Right renal cortex interstitium (tissue), 3 donors: ENCODE measurements around the gene ARSB. TPM values are rescaled to one million over a fixed set of nuclear protein-coding genes. Genes with fewer than 3 reads are reported as not detected.
"Not testable (repeated sequence)": the region's sequence is repeated elsewhere in the genome, so short reads cannot be mapped to it uniquely, and the experiment has no call there.

ENCODE experiments used
- DNase-seq, 3 donors: peaks; one replicate each; pipeline ENCODE4 v3.0.0-alpha.2; 2013; ENCODE audit warnings: low read depth in 3 of 3, low spot score in 2 of 3
- polyA plus RNA-seq, 3 donors: library from polyadenylated mRNA; unstranded; fragments of 120-200 nt; gene quantifications; one replicate each; pipeline ENCODE4 v1.2.1, GENCODE V29; 2013; ENCODE audit not compliant: insufficient read length in 3 of 3

Gene ARSB
- polyA plus RNA-seq, 3 donors: 18.2 to 22.1 (median 21.4) TPM

DNA sequence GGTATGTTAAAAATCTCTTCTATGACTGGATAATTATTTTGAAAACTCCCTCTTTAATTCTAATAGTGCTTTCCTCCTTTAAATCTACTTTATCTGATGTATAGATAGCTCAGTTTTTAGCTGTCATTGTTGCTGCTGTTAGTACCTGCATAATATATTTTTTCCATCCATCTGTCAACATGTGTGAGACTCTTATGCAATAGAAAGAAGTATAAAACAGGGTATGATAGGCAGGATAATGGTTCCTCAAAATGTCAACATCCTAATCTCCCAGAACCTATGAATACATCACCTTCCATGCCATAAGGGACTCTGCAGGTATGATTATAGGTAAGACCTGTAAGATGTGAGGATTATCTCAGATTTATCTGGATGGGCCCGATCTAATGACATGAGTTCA is 199.7 kb downstream of the ARSB start:
- DNase-seq: no peak

DNA sequence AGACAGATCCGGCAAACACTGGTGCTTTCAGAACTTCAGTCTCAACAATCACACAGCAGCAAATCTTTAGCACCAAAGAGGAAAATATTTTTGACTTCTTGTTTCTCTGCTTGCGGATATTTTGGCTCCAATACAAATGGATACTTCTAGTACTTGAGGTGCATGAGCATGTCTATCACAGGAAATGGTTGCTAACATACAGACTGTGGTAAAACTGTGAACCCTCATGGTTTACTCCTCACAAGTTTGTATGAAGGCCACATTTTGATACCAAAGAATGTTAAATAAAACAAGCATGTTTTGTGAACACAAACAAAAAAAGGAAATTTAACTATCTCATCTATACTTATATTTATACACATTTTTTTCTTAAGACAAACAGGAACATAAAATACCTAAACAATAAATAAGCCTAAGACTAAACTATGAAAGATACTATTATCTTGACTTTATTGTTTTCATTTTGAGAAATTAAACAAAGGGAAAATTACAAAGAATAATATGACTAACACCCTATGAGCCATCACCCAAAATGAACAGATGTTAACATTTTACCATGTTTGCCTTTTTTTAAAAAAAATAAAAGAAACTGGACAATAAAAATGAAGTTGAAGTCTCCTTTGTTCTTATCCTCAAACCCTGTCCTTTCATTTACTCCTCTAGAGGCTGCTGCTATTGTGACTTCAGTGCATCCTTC is 201.5 kb downstream of the ARSB start:
- no peak for DNase-seq

DNA sequence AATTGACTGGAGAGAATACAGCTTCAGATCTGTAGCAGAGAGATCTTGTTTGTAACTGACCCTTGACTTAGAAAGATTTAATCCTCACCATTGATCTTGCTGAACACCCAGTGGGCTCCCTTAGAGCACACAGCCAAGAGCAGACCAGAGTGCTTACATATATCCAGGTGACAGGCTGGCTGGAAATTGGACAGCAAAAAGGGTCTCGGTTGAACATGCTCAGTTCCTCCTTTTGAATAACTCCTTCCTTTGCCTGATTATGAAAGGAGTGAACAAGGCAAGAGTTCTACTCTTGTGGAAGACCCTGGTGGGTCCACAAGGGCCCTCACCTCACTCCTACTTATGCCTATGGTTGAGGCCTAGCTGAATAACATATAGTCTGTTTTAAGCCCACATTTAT is 202.4 kb downstream of the ARSB start:
- DNase-seq: no peak

DNA sequence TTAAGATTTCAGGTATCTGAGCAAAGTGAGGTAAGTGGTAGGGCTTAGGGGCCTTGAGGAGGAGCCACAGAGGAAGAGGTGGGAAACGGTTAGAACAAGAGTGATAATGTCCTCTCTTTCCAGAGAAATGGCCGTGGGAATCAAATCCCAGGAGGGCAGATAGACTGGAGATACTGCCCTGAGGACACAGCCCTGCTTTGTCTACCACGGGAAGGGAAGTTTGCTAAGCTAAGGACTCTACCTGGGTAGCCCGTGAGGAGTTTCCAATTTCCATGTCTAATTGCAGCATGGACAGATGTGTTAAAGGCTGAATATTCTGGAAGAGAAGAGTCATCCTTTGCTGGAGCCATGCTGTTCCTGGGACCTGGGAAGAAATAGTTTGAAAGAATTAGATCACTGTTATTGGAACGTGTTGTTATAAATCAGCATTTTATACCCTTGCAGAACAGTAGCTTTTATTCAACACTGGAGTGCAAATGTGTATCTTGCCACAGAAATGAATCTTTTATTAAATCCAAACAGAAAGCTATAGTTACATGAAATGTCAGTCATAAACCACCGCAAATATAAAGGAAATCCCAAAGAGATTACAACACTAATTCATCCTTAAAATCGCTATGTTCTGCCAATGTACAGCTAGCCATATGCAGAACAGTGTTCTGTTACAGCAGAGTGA is 203.4 kb downstream of the ARSB start:
- DNase-seq: no peak

DNA sequence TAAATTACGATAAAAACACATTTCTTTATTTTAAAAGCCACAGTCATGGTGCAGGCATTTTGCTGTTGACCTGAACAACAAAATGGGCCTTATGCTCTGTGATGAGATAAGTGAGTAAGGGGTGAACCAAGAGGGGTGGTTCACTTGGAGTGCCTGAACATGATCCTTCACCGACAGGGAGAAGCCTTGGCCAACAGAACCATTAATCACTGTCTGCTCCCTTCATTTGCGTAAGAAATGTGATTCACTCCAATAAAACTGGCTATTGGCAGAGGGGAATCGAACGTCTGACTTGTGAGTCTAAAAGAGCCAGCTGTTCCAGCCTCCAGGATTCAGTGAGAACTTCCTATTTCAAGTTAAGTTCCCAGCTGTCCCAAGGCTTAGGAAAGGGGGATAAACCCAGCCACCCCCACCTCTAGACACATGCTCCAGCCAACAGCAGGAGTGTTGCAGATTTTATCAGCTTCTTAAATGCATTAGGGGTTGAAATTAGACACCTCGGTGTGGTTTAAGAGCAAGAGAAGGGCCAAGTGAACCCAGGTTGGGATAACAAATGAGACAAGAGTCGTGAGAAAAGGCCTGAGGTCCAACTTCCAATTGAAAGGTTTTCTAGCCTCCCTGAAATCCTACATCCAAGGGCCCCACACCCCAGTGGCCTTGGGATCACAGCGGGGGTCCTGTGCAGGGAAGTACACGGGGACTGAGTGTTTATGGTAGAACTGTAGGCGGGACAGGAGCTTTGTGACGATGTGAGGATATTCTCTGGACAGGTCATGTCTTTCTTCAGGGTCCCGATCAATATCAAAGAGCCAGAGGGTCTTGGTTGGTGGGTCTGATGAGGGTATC is 205.1 kb downstream of the ARSB start:
- no peak for DNase-seq

DNA sequence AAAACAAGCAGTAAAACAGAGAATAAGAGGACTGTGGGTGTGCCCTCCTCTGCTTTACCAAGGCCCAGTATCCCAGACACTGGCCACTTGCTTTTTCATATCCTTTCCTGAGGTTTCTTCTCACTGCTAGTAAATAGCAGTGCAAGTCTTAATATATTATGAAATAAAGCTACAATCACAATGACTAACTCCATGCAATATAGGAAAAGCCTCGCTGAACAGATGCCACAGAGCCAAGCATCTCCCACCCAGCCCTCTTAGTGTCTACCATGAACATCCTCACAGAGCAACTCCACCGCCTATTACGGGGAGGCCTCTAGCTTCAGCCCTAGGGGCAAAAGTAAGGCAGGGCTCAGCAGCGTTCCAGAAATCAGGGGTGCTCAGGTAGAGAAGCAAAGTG is 205.8 kb downstream of the ARSB start:
- no peak for DNase-seq

DNA sequence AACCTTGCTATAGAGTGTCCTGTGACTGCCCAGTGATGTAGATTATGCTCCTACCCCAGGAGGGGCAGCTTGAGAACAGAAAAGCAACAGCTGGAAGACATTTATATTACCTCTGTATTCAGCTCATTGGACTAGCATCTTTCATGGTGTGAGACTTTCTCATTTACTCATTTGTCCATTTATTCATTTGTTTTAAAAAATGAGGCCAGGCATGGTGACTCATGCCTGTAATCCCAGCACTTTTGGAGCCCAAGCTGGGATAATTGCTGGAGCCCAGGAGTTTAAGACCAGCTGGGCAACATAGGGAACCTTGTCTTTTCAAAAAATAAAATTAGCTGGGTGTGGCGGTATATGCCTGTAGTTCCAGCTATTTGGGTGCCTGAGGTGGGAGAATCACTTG is 206.6 kb downstream of the ARSB start:
- DNase-seq: no peak

DNA sequence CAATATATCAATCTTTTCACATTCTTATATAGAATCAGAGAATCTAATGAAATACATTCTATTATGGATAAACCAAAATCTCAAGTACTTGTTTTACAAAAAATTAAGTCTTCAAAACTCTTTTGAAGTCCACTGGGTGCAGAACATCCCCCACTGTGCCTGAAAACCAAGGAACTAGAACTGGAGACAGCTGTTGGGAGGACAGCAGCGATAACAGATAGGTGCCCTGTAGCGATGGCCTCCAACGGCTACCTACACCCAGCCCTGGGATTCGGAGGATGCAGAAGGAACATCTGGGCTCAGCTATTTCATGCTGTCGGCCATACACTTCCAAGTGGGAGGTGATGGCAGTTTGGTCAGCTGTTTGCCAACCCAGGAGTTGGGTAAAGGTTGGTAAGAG is 207.2 kb downstream of the ARSB start:
- DNase-seq: no peak

DNA sequence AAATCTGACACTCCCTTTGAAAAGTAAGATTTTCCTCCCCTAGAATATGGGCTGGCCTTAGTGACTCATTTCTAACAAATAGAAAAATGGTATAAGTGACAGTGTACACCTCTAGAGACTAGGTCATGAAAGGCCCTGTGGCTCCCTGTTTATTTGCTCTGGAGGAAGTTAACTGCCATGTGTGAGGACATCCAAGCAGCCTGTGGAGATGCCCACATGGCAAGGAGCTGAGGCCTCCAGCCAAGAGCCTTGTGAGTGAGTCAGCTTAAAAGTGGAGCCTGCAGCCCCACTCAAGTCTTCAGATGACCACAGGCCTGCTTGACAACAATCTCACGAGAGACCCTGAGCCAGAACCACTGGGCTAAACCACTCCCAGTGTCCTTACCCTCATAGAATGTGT is 208.5 kb downstream of the ARSB start:
- no peak for DNase-seq

DNA sequence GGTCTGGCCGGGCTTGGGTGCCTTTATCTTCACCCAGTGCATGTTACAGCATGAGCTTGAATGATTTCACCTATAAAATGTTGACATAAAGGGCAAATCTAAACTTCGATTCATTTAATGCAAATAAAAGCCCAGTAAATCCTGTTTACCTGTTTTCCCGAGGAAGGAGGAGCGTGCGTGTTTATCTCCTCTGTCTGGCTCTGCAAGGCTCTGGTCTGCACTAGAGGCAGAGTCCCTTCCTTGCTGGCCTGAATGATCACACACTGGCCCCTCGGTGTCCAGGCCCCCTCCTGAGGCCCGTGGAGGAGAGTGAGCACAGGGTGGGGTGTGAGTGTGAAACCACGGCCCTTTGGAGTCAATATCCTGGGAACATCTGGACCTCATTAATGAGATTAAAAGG is 211.5 kb downstream of the ARSB start:
- no peak for DNase-seq

DNA sequence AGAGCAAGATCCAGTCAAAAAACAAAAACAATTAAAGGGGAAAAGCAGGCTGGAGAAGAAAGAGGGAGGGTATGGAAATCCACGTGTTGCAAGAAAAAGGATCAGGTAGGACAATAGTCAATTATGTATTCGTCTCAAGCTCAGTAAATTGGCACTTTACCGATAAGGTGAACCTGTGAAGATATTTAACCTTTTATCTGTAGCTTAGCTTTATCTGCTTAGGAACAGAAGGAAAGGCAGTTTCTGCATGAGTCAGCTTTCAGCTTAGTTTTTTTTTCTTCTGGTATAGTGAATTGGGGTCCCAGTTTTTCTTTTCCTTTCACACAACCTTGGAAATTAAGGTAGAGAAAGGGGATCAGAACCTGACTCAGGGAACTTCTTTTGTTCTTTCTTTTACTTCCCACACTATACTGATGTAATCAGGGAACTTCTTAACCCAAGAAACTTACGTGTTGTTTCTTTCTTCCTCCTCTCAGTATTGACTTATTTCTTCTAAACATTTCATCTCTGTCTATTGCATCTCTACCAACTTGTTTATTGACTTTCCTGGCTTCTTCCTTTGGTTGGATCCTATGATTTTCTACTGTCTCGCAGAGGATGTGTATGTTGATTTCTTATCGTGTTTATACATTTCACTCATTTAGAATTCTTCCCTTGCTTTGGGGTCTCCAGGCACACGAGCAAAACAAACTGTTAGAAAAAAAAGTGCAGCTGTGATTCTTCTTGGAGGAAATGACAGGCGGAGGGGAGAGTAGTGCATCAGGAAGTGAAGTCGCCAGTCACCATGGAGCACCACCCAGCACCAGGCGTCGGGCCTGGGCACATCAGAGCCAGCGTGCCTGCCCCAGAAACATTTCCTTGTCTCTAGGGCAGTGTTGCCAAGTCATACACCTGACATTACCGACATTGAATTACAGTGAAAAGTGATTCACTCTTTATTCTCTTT is 213.6 kb downstream of the ARSB start:
- DNase-seq: no peak

DNA sequence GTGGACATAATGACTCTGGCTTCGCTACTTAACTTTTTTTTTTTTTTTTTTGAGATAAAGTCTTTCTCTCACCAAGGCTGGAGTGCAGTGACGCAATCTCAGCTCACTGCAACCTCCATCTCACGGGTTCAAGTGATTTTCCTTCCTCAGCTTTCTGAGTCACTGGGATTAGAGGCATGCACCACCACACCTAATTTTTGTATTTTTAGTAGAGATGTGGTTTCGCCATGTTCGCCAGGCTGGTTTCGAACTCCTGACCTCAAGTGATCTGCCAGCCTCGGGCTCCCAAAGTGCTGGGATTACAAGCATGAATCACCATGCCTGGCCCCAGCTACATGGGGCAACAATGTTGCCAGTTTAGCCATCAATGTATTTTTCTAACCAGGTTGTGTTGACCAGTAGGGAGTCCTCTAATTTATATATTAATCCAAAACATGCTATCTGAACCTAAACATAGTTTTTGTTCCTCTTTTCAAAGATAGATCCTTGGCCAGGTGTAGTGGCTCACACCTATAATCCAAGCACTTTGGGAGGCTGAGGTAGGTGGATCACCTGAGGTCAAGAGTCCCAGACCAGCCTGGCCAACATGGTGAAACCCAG is 216.2 kb downstream of the ARSB start:
- DNase-seq: no peak

DNA sequence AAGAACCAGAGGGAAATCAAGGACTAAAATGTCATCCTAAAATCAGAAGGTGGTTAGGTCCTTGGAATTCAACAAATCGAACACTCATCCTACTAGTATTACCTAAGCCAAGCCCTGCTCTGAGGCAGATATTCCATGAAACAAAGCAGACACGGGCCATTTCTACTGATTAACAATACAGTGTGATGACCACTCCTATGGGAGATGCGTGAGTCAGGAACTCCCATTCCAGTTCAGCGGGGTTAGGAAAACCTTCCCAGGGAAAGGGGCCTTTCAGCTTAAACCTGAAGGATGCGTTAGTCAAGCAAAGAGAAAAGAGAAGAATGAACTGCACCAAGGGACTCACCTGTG is 218.7 kb downstream of the ARSB start:
- no peak for DNase-seq

DNA sequence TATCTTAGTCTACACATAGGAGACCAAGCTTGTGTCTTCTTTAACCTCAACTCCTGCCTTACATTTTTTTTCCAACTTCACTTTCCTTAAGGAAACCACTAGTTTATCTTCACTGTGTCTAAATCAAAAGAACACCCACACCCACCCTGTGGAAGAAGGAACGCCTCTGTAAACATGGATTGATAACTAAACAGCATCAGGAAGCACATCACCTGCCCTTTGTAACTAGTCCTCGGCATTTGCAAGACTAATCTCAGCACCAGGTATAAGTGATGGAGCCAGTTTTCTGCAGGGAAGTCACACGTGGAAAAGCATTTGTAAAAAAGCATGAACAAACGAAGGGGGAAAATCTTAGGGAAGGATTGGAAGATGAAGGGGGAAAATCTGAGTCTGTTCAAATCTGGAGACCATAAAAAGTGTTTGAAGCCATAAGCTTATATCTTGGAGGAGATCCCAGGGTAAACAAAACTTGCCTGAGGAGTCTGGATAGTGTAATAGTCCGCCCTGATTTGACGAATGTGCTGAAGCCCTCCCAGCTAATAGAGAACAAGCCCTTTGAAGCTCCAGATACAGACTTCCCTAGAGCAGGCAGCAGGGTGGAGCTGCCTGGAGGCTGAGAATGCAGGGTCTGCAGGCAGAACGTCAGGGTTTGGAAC is 219.2 kb downstream of the ARSB start:
- no peak for DNase-seq

DNA sequence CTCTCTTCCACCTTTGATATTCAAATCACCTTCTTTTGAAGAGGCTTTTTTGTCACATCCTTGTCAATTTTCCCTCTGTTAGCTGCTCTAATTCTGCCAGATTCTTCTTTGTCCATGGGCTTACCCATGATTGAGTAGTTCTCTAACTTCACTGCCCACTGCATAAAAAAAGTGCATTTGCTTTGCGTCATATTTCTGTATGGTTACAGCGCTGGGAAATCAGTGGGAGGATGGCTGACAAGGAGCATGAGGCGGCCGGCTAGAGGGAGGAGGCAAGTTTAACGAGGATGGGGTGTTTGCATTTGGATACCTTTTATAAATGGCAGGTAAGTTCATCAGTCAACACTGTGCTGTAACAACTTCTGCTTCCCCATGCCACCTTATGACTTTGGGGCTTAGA is 220.0 kb downstream of the ARSB start:
- DNase-seq: no peak

DNA sequence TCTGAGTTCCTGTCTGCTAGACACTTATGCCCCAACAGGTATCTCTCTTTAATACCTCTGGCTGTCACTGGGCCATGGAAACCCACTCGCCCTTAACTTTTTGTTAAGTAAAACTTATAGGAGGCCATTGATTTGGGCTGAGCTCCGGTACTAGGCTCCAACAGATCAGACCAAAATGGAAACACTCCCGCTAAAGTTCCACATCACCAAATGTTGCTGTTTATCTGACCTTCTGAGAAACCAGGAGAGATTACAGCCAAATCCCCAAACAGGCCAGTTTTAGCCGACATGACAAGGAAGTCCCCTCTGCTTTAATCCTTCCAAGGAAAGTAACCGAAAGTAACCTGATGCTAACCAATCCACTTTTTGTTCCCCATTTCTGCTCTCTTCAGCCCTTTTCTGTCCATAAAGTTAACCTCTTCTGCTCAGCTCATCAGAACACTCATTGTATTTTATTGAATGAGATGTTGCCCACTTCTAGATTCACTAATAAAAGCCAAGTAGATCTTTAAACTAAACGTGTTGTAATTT is 221.4 kb downstream of the ARSB start:
- DNase-seq: no peak

DNA sequence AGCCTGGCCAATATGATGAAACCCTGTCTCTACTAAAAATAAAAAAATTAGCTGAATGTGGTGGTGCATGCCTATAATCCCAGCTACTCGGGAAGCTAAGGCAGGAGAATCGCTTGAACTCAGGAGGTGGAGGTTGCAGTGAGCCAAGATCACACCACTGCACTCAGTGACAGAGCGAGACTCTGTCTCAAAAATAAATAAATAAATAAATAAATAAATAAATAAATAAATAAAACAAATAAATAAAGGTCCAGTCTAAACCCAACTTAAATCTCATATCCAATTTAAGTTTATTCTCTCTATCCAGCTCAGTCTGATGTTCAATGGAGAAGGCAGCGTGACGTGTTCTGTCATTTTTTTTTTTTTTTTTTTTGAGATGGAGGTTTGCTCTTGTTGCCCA is 222.4 kb downstream of the ARSB start:
- DNase-seq: not testable (repeated sequence)

DNA sequence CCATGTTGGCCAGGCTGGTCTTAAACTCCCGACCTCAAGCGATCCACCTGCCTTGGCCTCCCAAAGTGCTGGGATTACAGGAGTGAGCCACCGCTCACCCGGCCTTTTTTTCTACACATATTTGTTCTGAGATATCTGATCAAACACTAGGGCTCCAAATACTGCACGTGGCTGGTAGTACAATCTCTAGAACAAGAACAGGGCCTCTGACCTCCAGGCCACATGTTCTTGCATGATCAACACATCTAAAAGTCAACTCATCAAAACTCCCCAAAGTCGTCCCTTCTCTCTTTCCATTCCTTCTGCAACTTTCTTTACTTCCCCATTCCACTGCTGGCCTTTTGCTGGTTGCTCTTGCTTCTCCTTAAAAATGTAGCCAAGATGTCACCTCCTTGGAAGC is 223.3 kb downstream of the ARSB start:
- no peak for DNase-seq

DNA sequence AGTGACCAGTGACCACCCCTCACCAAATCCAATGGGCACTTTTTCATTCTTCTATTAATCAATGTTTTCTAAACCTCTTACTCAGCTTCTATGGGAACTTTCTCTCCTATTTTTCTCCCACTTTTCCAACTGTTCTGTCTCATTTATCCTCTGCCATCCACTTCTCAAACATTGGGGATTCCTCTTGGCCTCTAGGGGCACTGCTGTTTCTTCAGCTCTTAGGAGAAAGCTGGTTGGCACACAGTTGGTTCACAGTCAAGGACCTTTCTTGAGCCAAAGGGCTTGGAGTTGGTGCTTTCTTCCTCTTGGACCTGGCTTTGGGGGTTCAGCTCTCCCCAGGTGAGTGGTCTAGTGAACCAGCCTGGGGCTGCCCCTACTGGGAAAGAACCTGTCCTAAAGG is 224.3 kb downstream of the ARSB start:
- no peak for DNase-seq

DNA sequence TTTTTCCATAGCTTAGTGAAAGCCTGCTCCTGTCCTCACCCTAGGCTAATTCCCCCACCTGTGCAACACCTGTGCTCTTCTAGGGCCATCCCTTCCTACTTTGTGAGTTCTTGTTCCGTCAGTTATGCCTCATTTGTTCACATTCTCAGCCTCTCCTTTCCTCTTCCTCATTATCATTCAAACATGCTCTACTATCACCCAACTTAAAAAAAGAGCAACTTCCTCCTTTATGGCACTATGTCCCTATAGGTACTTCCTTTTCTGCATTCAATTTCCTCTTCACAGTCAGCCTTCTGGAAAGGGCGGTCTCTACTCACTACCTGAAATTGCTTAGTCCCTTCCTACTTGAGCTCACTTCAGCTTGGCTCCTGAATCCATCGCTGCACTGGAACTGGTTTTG is 224.7 kb downstream of the ARSB start:
- no peak for DNase-seq
